ENCODE measurements around the gene XYLB.

XYLB gene

DNA sequence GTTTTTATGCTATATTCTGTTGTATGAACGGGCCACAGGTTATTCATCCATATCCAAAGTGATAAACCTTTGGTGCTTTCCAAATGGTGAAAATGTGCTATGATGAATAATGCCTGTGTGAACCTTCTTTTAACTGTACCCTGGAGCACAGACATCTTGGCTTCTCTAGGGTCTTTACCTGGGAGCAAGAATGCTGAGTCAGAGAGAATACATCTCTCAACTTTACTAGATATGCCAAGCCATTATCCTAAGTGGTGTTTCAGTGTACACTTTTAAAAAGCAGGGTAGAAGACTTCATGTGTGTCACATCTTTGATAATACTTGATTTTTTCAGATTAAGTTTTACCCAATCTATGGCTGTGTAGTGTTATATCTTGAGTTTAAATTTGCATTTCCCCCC lies 23.5 kb upstream of the XYLB start:
- DNase-seq (ENCODE audit: low read depth): no peak

DNA sequence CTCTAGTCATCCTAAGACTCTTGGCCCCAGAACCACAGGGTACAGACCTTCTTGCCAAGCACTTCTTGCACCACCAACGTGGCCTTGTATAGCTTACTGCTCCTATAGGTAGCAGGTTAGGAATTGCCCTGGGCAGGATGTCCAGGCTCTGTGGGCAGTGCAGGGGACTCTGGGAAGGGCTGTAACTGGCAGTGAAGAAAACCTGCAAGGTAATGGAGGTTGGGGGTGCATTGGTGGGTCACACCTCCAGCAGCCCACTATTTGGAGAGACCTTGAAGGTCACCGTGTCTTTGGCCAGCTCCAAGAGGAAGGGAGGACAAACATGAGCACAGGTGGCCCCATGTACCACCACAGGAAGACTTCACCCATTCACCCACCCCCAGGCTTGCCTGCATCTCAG lies 21.3 kb upstream of the XYLB start:
- DNase-seq (ENCODE audit: low read depth): no peak

DNA sequence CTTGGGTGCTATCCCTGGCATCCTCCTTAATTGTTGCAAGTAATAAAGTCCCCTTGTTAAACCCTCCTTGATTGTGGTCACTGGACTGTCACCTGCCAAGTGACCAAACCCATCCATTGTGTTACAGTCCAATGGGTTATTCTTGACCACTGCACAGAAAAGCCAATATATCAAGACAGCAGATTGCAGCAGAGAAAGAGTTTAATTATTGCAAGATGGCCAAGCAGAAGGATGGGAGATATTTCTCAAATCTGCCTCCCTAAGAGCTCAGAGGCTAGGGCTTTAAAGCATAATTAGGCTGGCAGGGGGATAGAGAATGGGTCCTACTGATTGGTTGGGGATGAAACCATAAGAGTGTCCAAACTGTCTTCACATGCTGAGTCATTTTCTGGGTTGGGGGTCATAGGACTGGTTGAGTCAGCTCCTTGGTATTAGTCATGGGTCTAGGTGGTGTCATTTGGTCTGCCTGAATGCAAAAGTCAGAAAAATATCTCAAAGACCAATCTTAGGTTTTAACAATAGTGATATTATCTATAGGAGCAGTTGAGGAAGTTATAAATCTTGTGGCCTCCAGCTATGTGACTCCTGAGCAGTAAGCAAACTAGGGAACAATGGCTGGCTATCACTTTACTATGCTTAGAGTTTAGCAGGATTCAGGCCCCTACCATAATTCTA lies 19.1 kb upstream of the XYLB start:
- DNase-seq (ENCODE audit: low read depth): no peak

- no peak for DNase-seq (ENCODE audit: low read depth)
Measured at GRCh38 chr3:38331257-38332022, 15.1 kb upstream of the XYLB start.

DNA sequence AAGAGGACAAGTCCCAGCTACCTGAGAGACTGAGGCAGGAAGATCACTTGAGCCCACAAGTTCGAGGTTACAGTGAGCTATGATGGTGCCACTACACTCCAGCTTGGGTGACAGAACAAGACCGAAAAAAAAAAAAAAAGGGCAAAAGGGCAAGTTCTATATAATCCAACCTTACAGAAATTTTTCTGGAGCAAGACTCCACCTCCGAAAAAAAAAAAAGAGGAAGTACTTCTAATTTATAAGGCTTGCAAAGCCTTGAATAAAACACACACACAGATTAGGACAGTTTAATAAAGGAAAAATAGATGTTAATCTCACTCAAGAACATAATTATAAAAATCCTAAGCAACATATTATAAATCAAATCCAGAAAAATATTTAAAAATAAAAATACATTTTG lies 14.4 kb upstream of the XYLB start:
- no peak for DNase-seq (ENCODE audit: low read depth)

DNA sequence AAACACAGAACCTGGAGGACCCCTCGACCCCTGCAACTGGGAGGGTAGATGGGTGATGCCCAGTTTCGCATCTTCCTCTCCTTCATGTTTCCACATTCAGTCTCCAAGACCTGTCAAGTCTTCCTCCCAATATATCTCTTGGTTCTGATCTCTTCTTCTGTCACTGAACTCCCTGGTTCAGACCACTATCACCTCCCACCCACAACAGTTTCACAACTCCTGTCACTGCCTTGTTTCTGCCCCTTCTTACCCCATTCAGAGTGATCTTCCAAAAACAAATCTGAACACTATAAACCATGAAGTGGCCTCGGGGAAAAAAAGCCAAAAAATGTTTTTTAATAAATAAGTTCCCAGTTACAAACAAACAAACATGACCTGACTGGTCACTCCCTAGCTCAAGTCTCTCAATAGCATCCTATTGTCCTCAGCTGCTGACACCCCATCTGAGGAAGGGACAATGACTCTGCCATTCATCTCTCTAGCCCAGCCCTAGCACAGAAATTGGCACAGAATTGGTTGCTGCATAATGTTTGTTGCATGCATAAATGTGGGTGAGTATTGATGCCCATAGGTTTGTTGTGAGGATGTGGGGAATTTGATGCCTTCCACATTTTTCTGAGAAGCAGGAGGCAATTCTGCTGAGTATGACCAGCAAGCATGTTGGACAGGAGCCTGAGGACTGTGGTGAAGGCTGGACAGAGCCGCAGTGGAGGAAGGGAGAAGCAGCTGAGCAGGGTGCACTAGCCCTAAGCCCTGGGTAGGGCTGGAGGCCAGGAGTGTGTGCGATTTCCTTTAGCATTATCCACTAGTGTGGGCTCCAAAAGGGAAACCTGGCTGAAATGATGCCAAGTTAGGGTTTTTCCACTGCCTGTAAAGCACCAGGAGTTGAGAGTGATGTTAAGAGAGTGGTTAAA lies 12.2 kb upstream of the XYLB start:
- DNase-seq (ENCODE audit: low read depth): no peak

- no peak for DNase-seq (ENCODE audit: low read depth)
Measured at GRCh38 chr3:38335263-38335662, 11.3 kb upstream of the XYLB start.

GRCh38 chr3:38337703-38338102 lies 8.9 kb upstream of the XYLB start:
- DNase-seq (ENCODE audit: low read depth): no peak

DNA sequence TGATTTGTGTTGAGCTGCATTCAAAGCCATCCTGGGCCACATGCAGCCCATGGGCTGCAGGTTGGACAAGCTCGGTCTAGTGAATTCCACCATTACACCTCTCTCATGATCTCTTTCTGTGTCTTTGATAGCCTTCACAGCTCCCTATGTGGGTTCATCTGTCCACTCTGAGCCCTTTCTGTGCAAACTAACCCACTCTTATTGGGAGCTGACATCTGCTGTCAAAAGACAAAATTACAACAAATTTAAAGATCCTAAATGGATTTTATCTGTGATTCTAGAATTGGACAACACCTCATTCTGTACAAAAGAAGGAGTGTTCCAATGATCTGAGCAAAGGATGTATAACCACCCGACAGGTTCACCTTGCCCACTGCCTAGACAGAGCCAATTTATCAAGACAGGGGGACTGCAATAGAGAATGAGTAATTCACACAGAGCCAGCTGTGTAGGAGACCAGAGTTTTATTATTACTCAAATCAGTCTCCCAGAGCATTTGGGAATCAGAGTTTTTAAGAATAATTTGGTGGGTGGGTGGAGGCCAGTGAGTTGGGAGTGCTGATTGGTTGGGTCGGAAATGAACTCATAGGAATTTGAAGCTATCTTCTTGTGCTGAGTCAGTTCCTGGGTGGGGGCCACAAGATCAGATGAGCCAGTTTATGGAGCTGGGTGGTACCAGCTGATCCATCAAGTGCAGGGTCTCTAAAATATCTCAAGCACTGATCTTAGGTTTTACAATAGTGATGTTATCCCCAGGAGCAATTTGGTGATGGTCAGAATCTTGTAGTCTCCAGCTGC lies 2.6 kb upstream of the XYLB start:
- DNase-seq (ENCODE audit: low read depth): no peak

- DNase-seq (ENCODE audit: low read depth): no peak
Measured at GRCh38 chr3:38345879-38346586, 552 bp upstream of the XYLB start.

GRCh38 chr3:38347421-38348200 lies 1.0 kb downstream of the XYLB start:
- DNase-seq (ENCODE audit: low read depth): no peak

- no peak for DNase-seq (ENCODE audit: low read depth)
Measured at GRCh38 chr3:38348903-38349302, 2.3 kb downstream of the XYLB start.

- DNase-seq (ENCODE audit: low read depth): no peak
Measured at GRCh38 chr3:38349684-38350359, 3.2 kb downstream of the XYLB start.

DNA sequence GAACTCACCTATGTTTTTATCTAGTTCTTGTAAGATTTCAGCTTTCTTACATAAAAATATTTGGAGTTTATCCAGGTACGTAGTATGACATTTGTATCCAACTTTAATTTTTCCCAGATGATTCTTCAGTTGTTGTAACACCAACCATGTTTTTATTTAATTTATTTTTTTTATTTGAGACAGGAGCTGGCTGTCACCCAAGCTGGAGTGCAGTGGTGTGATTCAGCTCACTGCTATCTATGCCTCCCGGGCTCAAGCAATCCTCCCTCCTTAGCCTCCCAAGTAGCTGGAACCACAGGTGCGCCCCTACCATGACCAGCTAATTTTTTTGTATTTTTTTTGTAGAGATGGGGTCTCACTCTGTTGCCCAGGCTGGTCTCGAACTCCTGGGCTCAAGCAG lies 6.6 kb downstream of the XYLB start:
- DNase-seq (ENCODE audit: low read depth): no peak

GRCh38 chr3:38354588-38355330 lies 8.2 kb downstream of the XYLB start:
- no peak for DNase-seq (ENCODE audit: low read depth)

GRCh38 chr3:38359038-38359437 lies 12.5 kb downstream of the XYLB start:
- no peak for DNase-seq (ENCODE audit: low read depth)

- no peak for DNase-seq (ENCODE audit: low read depth)
Measured at GRCh38 chr3:38360345-38360744, 13.8 kb downstream of the XYLB start.

DNA sequence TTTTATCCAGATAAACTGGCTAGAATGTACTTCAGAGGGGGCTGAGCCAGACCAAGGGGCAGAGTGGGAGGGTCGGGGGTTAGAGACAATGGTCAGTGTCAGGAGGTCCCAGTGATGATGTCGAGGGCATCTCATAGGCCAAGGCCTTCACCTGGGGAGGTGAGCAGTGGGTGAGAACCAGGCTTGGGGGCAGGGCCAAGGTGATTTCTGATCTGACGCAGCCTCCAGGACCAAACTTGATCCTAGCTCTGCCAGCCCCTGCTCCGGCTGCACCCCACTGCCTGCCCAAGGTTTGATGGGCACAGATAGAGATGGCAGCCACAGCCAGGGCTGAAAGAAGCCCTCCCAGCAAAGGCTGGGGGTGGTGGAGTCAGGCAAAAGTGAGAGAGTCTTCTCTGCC lies 14.9 kb downstream of the XYLB start:
- no peak for DNase-seq (ENCODE audit: low read depth)

DNA sequence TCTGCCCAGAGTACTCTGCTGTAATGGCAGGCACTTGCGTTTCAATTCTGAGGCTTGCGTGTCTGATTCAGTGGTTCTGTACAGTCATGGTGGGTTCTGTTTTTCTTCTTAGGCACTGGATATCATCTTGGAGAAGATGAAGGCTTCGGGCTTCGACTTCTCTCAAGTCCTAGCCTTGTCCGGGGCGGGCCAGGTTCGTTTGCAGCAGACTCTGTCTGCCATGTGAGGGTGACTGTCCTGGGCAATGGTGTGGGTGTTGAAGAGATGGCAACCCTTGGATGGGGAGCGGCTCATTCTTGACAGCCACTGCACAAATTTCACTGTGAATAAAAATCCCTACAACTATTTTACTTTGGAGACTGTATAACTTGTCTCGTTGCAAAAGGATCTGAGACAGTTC lies 16.2 kb downstream of the XYLB start:
- DNase-seq (ENCODE audit: low read depth): no peak

All from HS-5 (cell line).